Uterus (tissue), 2 donors: ENCODE results near the gene ZFP30.

Source experiments
- POLR2A ChIP-seq, 2 donors: fragments of 450-650 bp; IDR thresholded peaks; one replicate each; pipeline ENCODE4 v1.6.1; 2016; ENCODE audit warnings: antibody characterized with exemption in 2 of 2, mild to moderate bottlenecking in 1 of 2, moderate library complexity in 1 of 2
- TF ChIP-seq, protein P1 (sequence below), 4 experiments: fragments of 200-600 bp in 2 of 4; fragments of 450-650 bp in 2 of 4; sonication (generic) in 2 of 4; IDR thresholded peaks; one replicate each; pipeline ENCODE4 v1.5.1; 2016 to 2019; ENCODE audit warnings: antibody characterized with exemption in 4 of 4, mild to moderate bottlenecking in 2 of 4, moderate library complexity in 1 of 4

GRCh38 chr19:37699057-37699456 is 43.8 kb upstream of the ZFP30 start:
- TF ChIP-seq, protein P1, sequence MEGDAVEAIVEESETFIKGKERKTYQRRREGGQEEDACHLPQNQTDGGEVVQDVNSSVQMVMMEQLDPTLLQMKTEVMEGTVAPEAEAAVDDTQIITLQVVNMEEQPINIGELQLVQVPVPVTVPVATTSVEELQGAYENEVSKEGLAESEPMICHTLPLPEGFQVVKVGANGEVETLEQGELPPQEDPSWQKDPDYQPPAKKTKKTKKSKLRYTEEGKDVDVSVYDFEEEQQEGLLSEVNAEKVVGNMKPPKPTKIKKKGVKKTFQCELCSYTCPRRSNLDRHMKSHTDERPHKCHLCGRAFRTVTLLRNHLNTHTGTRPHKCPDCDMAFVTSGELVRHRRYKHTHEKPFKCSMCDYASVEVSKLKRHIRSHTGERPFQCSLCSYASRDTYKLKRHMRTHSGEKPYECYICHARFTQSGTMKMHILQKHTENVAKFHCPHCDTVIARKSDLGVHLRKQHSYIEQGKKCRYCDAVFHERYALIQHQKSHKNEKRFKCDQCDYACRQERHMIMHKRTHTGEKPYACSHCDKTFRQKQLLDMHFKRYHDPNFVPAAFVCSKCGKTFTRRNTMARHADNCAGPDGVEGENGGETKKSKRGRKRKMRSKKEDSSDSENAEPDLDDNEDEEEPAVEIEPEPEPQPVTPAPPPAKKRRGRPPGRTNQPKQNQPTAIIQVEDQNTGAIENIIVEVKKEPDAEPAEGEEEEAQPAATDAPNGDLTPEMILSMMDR (IDR thresholded peaks at IDR 0.05): no peak
- no peak for TF ChIP-seq POLR2A (IDR thresholded peaks at IDR 0.05)
